ENCODE data around the gene TCF4. TPM values are rescaled to one million over a fixed set of nuclear protein-coding genes. Genes with fewer than 3 reads are reported as not detected.

Gene TCF4
- total RNA-seq, 1 experiment from 2014 or later, result 104 TPM

- TF ChIP-seq RORB (CRISPR knock-in tag; IDR thresholded peaks at IDR 0.05) (no peak), USF1 (CRISPR knock-in tag; IDR thresholded peaks at IDR 0.05) (no peak), JUN (CRISPR knock-in tag; IDR thresholded peaks at IDR 0.05) (no peak), PRDM15 (CRISPR knock-in tag; IDR thresholded peaks at IDR 0.05) (no peak)
Observed at GRCh38 chr18:55390898-55391297, 197.1 kb downstream of the TCF4 start (continued).

- ATAC-seq (no peak), DNase-seq (ENCODE audit: low spot score) (no peak)
- no peak overlapping the region for H3K27ac Mint-ChIP-seq
- CTCF ChIA-PET, result interaction anchor here (1.4 kb wide), 1 partner anchor 44 kb away, joined by 4 read pairs; no protein-coding TSS in a partner anchor
- H3K4me1 Mint-ChIP-seq, result peaks cover 25% of the 10 kb centered on the region
- POLR2A ChIA-PET, result interaction anchor here (0.9 kb wide), 1 partner anchor 11 kb away, joined by 3 read pairs; no protein-coding TSS in a partner anchor
- H3K27me3 Mint-ChIP-seq (ENCODE audit: low read depth), result no peaks in the 10 kb centered on the region
- peaks cover 17% of the 10 kb centered on the region for H3K9me3 Mint-ChIP-seq
- H3K36me3 Mint-ChIP-seq, result peaks cover 21% of the 10 kb centered on the region
- H3K4me3 Mint-ChIP-seq, result no peak overlapping the region
- TF ChIP-seq ZNF425 (CRISPR knock-in tag; conservative IDR thresholded peaks at IDR 0.05) (no peak), NFATC4 (CRISPR knock-in tag; IDR thresholded peaks at IDR 0.05) (no peak), RELA (CRISPR knock-in tag; IDR thresholded peaks at IDR 0.05; ENCODE audit: borderline replicate concordance) (no peak), STAT6 (CRISPR knock-in tag; conservative IDR thresholded peaks at IDR 0.05; ENCODE audit: low read depth) (no peak), PREB (CRISPR knock-in tag; IDR thresholded peaks at IDR 0.05; ENCODE audit: borderline replicate concordance) (no peak), AFF4 (CRISPR knock-in tag; IDR thresholded peaks at IDR 0.05; ENCODE audit: borderline replicate concordance) (no peak), JAZF1 (CRISPR knock-in tag; IDR thresholded peaks at IDR 0.05) (no peak), ZNF281 (CRISPR knock-in tag; IDR thresholded peaks at IDR 0.05) (no peak), CTCF (IDR thresholded peaks at IDR 0.05) (no peak), MYBL2 (CRISPR knock-in tag; IDR thresholded peaks at IDR 0.05) (no peak)
Observed at GRCh38 chr18:55387139-55387984, 200.6 kb downstream of the TCF4 start.

All from WTC11 (cell line).